GM10266 (cell line): ENCODE data around the gene UBE2I.

Experiments used
- DNase-seq: peaks from one replicate; pipeline ENCODE4 v3.0.0; 2012; ENCODE audit errors: extremely low spot score
- CTCF ChIP-seq: IDR thresholded peaks from 2 replicates; pipeline ENCODE4 v1.5.1; 2012; ENCODE audit warnings: mild to moderate bottlenecking, low read depth; ENCODE audit not compliant: control insufficient read depth, insufficient read depth; ENCODE audit errors: missing control alignments

Gene UBE2I

GRCh38 chr16:1338119-1338730 lies 28.8 kb downstream of the UBE2I start:
- peak; percentile 77 for TF ChIP-seq CTCF
- DNase-seq, result no peak

- TF ChIP-seq CTCF, result no peak
- DNase-seq, result no peak
Measured at GRCh38 chr16:1338855-1339675, 29.6 kb downstream of the UBE2I start.

GRCh38 chr16:1340730-1341494 lies 31.5 kb downstream of the UBE2I start:
- TF ChIP-seq CTCF, result no peak
- no peak for DNase-seq

- no peak for DNase-seq
- no peak for TF ChIP-seq CTCF
Measured at GRCh38 chr16:1341495-1342420, 32.3 kb downstream of the UBE2I start.

- peak; percentile 100 for DNase-seq
- TF ChIP-seq CTCF, result no peak
Measured at GRCh38 chr16:1342526-1343427, 33.3 kb downstream of the UBE2I start.
